Brain pericyte (primary cell): Measurements from ENCODE around the gene P4HA2.
"Not testable (repeated sequence)": the region's sequence is repeated elsewhere in the genome, so short reads cannot be mapped to it uniquely, and the experiment has no call there.

Source experiments
- DNase-seq: peaks from one replicate; pipeline ENCODE4 v3.0.0-alpha.2; 2012; ENCODE audit warnings: low read depth, low spot score

The P4HA2 gene

GRCh38 chr5:132199116-132199680 is 28.5 kb downstream of the P4HA2 start:
- DNase-seq: no peak

GRCh38 chr5:132198571-132198970 is 29.1 kb downstream of the P4HA2 start:
- DNase-seq: no peak

GRCh38 chr5:132195727-132196126 is 31.9 kb downstream of the P4HA2 start:
- no peak for DNase-seq

- no peak for DNase-seq
Observed at GRCh38 chr5:132193165-132193694, 34.4 kb downstream of the P4HA2 start.

- no peak for DNase-seq
Observed at GRCh38 chr5:132190161-132190817, 37.4 kb downstream of the P4HA2 start.

GRCh38 chr5:132184588-132184987 is 43.1 kb downstream of the P4HA2 start:
- no peak for DNase-seq

GRCh38 chr5:132183723-132184122 is 43.9 kb downstream of the P4HA2 start:
- DNase-seq: no peak

GRCh38 chr5:132182359-132183040 is 45.2 kb downstream of the P4HA2 start:
- DNase-seq: no peak

GRCh38 chr5:132181011-132181629 is 46.5 kb downstream of the P4HA2 start:
- DNase-seq: no peak

GRCh38 chr5:132180134-132180745 is 47.4 kb downstream of the P4HA2 start:
- DNase-seq: no peak

GRCh38 chr5:132179405-132179804 is 48.2 kb downstream of the P4HA2 start:
- DNase-seq: no peak

- DNase-seq: no peak
Observed at GRCh38 chr5:132177691-132178149, 49.9 kb downstream of the P4HA2 start.

GRCh38 chr5:132176987-132177386 is 50.7 kb downstream of the P4HA2 start:
- no peak for DNase-seq

GRCh38 chr5:132176521-132176945 is 51.1 kb downstream of the P4HA2 start:
- DNase-seq: no peak

GRCh38 chr5:132162945-132163344 is 64.7 kb downstream of the P4HA2 start:
- DNase-seq: no peak

- not testable (repeated sequence) for DNase-seq
Observed at GRCh38 chr5:132161574-132162326, 65.9 kb downstream of the P4HA2 start.

GRCh38 chr5:132156413-132156812 is 71.2 kb downstream of the P4HA2 start:
- no peak for DNase-seq

- no peak for DNase-seq
Observed at GRCh38 chr5:132150565-132150964, 77.1 kb downstream of the P4HA2 start.

GRCh38 chr5:132147663-132148062 is 80.0 kb downstream of the P4HA2 start:
- no peak for DNase-seq

- not testable (repeated sequence) for DNase-seq
Observed at GRCh38 chr5:132145326-132145725, 82.3 kb downstream of the P4HA2 start.

GRCh38 chr5:132143148-132143547 is 84.5 kb downstream of the P4HA2 start:
- no peak for DNase-seq
